Measurements from ENCODE around the gene TMEM60.

The TMEM60 gene

GRCh38 chr7:77778535-77778934, 19.7 kb downstream of the TMEM60 start:
- H3K9me3 ChIP-seq (ENCODE audit: control insufficient read depth, insufficient read depth, low read depth, low read length) = no peaks in the 10 kb centered on the region
- H3K4me1 ChIP-seq (ENCODE audit: control insufficient read depth, insufficient read depth, low read length) = no peaks in the 10 kb centered on the region
- peaks cover 41% of the 10 kb centered on the region for H3K36me3 ChIP-seq (ENCODE audit: control insufficient read depth, insufficient read depth, low read length)
- H3K9ac ChIP-seq (ENCODE audit: low read length) = no peak overlapping the region
- no peaks in the 10 kb centered on the region for H3K27me3 ChIP-seq (ENCODE audit: control insufficient read depth, insufficient read depth, low read length)
- no peak overlapping the region for H3K27ac ChIP-seq (ENCODE audit: low read depth, low read length)
- H3K4me3 ChIP-seq (ENCODE audit: low read depth, low read length) = no peak overlapping the region

GRCh38 chr7:77771901-77772300, 26.3 kb downstream of the TMEM60 start:
- no peaks in the 10 kb centered on the region for H3K4me1 ChIP-seq (ENCODE audit: control insufficient read depth, insufficient read depth, low read length)
- H3K27ac ChIP-seq (ENCODE audit: low read depth, low read length) = no peak overlapping the region
- H3K9me3 ChIP-seq (ENCODE audit: control insufficient read depth, insufficient read depth, low read depth, low read length) = no peaks in the 10 kb centered on the region
- no peak overlapping the region for H3K4me3 ChIP-seq (ENCODE audit: low read depth, low read length)
- no peaks in the 10 kb centered on the region for H3K27me3 ChIP-seq (ENCODE audit: control insufficient read depth, insufficient read depth, low read length)
- peaks cover 33% of the 10 kb centered on the region for H3K36me3 ChIP-seq (ENCODE audit: control insufficient read depth, insufficient read depth, low read length)
- H3K9ac ChIP-seq (ENCODE audit: low read length) = no peak overlapping the region

- Histone ChIP-seq H3K27ac (ENCODE audit: low read depth, low read length) (no peak overlapping the region), H3K9me3 (ENCODE audit: control insufficient read depth, insufficient read depth, low read depth, low read length) (no peaks in the 10 kb centered on the region), H3K27me3 (ENCODE audit: control insufficient read depth, insufficient read depth, low read length) (no peaks in the 10 kb centered on the region), H3K4me1 (ENCODE audit: control insufficient read depth, insufficient read depth, low read length) (peaks cover 5% of the 10 kb centered on the region), H3K4me3 (ENCODE audit: low read depth, low read length) (no peak overlapping the region), H3K36me3 (ENCODE audit: control insufficient read depth, insufficient read depth, low read length) (peaks cover 23% of the 10 kb centered on the region), H3K9ac (ENCODE audit: low read length) (no peak overlapping the region)
Measured at GRCh38 chr7:77770316-77770715, 27.9 kb downstream of the TMEM60 start.

- H3K9me3 ChIP-seq (ENCODE audit: control insufficient read depth, insufficient read depth, low read depth, low read length) = no peaks in the 10 kb centered on the region
- H3K36me3 ChIP-seq (ENCODE audit: control insufficient read depth, insufficient read depth, low read length) = peaks cover 10% of the 10 kb centered on the region
- no peaks in the 10 kb centered on the region for H3K27me3 ChIP-seq (ENCODE audit: control insufficient read depth, insufficient read depth, low read length)
- no peak overlapping the region for H3K4me3 ChIP-seq (ENCODE audit: low read depth, low read length)
- peaks cover 8% of the 10 kb centered on the region for H3K4me1 ChIP-seq (ENCODE audit: control insufficient read depth, insufficient read depth, low read length)
- no peak overlapping the region for H3K9ac ChIP-seq (ENCODE audit: low read length)
- H3K27ac ChIP-seq (ENCODE audit: low read depth, low read length) = no peak overlapping the region
Measured at GRCh38 chr7:77766801-77767605, 31.2 kb downstream of the TMEM60 start.

GRCh38 chr7:77765906-77766800, 32.1 kb downstream of the TMEM60 start:
- Histone ChIP-seq H3K4me1 (ENCODE audit: control insufficient read depth, insufficient read depth, low read length) (peaks cover 8% of the 10 kb centered on the region), H3K9ac (ENCODE audit: low read length) (no peak overlapping the region), H3K27me3 (ENCODE audit: control insufficient read depth, insufficient read depth, low read length) (no peaks in the 10 kb centered on the region), H3K36me3 (ENCODE audit: control insufficient read depth, insufficient read depth, low read length) (peaks cover 10% of the 10 kb centered on the region), H3K27ac (ENCODE audit: low read depth, low read length) (peak overlapping the region; percentile 62; the same call in 1 of the 2 replicates), H3K9me3 (ENCODE audit: control insufficient read depth, insufficient read depth, low read depth, low read length) (no peaks in the 10 kb centered on the region), H3K4me3 (ENCODE audit: low read depth, low read length) (no peak overlapping the region)

GRCh38 chr7:77765481-77765880, 32.8 kb downstream of the TMEM60 start:
- Histone ChIP-seq H3K36me3 (ENCODE audit: control insufficient read depth, insufficient read depth, low read length) (peaks cover 8% of the 10 kb centered on the region), H3K4me1 (ENCODE audit: control insufficient read depth, insufficient read depth, low read length) (peaks cover 8% of the 10 kb centered on the region), H3K27ac (ENCODE audit: low read depth, low read length) (peak overlapping the region; percentile 62; the same call in 1 of the 2 replicates)

GRCh38 chr7:77760809-77761453, 37.3 kb downstream of the TMEM60 start:
- no peaks in the 10 kb centered on the region for H3K9me3 ChIP-seq (ENCODE audit: control insufficient read depth, insufficient read depth, low read depth, low read length)
- no peaks in the 10 kb centered on the region; the same call in 1 of the 2 replicates for H3K36me3 ChIP-seq (ENCODE audit: control insufficient read depth, insufficient read depth, low read length)
- H3K27ac ChIP-seq (ENCODE audit: low read depth, low read length) = no peak overlapping the region
- H3K9ac ChIP-seq (ENCODE audit: low read length) = no peak overlapping the region
- no peaks in the 10 kb centered on the region for H3K27me3 ChIP-seq (ENCODE audit: control insufficient read depth, insufficient read depth, low read length)
- peaks cover 8% of the 10 kb centered on the region for H3K4me1 ChIP-seq (ENCODE audit: control insufficient read depth, insufficient read depth, low read length)
- no peak overlapping the region for H3K4me3 ChIP-seq (ENCODE audit: low read depth, low read length)

More at GRCh38 chr7:77765481-77765880, 32.8 kb downstream of the TMEM60 start:
- no peaks in the 10 kb centered on the region for H3K9me3 ChIP-seq (ENCODE audit: control insufficient read depth, insufficient read depth, low read depth, low read length)
- H3K9ac ChIP-seq (ENCODE audit: low read length) = no peak overlapping the region
- H3K4me3 ChIP-seq (ENCODE audit: low read depth, low read length) = no peak overlapping the region
- H3K27me3 ChIP-seq (ENCODE audit: control insufficient read depth, insufficient read depth, low read length) = no peaks in the 10 kb centered on the region

GRCh38 chr7:77759294-77759889, 38.8 kb downstream of the TMEM60 start:
- H3K4me3 ChIP-seq (ENCODE audit: low read depth, low read length) = no peak overlapping the region
- no peaks in the 10 kb centered on the region for H3K4me1 ChIP-seq (ENCODE audit: control insufficient read depth, insufficient read depth, low read length)
- H3K9ac ChIP-seq (ENCODE audit: low read length) = no peak overlapping the region

GRCh38 chr7:77757589-77757988, 40.6 kb downstream of the TMEM60 start:
- no peak overlapping the region for H3K27ac ChIP-seq (ENCODE audit: low read depth, low read length)
- no peak overlapping the region for H3K4me3 ChIP-seq (ENCODE audit: low read depth, low read length)
- no peak overlapping the region for H3K9ac ChIP-seq (ENCODE audit: low read length)
- no peaks in the 10 kb centered on the region for H3K4me1 ChIP-seq (ENCODE audit: control insufficient read depth, insufficient read depth, low read length)
- no peaks in the 10 kb centered on the region for H3K36me3 ChIP-seq (ENCODE audit: control insufficient read depth, insufficient read depth, low read length)
- H3K9me3 ChIP-seq (ENCODE audit: control insufficient read depth, insufficient read depth, low read depth, low read length) = no peaks in the 10 kb centered on the region
- no peaks in the 10 kb centered on the region for H3K27me3 ChIP-seq (ENCODE audit: control insufficient read depth, insufficient read depth, low read length)

More at GRCh38 chr7:77759294-77759889, 38.8 kb downstream of the TMEM60 start:
- no peaks in the 10 kb centered on the region for H3K9me3 ChIP-seq (ENCODE audit: control insufficient read depth, insufficient read depth, low read depth, low read length)
- H3K36me3 ChIP-seq (ENCODE audit: control insufficient read depth, insufficient read depth, low read length) = no peaks in the 10 kb centered on the region
- H3K27ac ChIP-seq (ENCODE audit: low read depth, low read length) = no peak overlapping the region
- H3K27me3 ChIP-seq (ENCODE audit: control insufficient read depth, insufficient read depth, low read length) = no peaks in the 10 kb centered on the region

GRCh38 chr7:77753173-77753572, 45.1 kb downstream of the TMEM60 start:
- H3K4me3 ChIP-seq (ENCODE audit: low read depth, low read length) = no peak overlapping the region
- no peak overlapping the region for H3K27ac ChIP-seq (ENCODE audit: low read depth, low read length)
- H3K9me3 ChIP-seq (ENCODE audit: control insufficient read depth, insufficient read depth, low read depth, low read length) = no peaks in the 10 kb centered on the region
- peaks cover 10% of the 10 kb centered on the region for H3K36me3 ChIP-seq (ENCODE audit: control insufficient read depth, insufficient read depth, low read length)
- no peaks in the 10 kb centered on the region for H3K27me3 ChIP-seq (ENCODE audit: control insufficient read depth, insufficient read depth, low read length)
- H3K4me1 ChIP-seq (ENCODE audit: control insufficient read depth, insufficient read depth, low read length) = no peaks in the 10 kb centered on the region
- H3K9ac ChIP-seq (ENCODE audit: low read length) = no peak overlapping the region
